Measurements from ENCODE around the gene DDA1. TPM values are rescaled to one million over a fixed set of nuclear protein-coding genes. Genes with fewer than 3 reads are reported as not detected.
A peak's percentile ranks its signal among the peaks of the same experiment; 100 is the strongest.
"Not testable (repeated sequence)": the region's sequence is repeated elsewhere in the genome, so short reads cannot be mapped to it uniquely, and the experiment has no call there.

The DDA1 gene
- polyA plus RNA-seq, 1 experiment: 38.7 TPM

DNA sequence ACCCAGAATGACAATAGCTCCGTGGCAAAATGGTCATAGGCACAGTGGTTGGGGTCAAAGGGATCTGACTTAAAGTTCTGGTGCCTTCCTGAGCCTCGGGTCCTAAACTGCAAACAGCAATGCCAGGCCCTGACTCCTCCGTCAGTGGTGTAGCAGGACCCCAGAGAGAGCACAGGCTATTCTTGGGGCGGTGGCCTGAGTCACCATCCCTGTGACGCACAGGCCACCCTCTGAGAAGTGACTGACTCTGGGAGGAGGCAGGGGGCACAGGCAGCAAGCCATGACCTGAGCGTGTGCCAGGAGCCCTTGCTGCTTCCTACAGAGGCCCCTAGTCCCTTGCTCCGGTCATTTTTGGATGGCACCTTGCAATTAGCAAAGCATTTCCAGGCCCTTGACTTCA, 49.0 kb downstream of the DDA1 start:
- ChIA-PET POLR2A (interaction anchor here (0.7 kb wide), 1 partner anchor 269 kb away, joined by 6 read pairs; no protein-coding TSS in a partner anchor), CTCF (interaction anchor here (2.5 kb wide), 1 partner anchor 27 kb away, joined by 12 read pairs; no protein-coding TSS in a partner anchor)
- no peak for DNase-seq (ENCODE audit: low read depth, low spot score)
- Histone ChIP-seq H3K9me3 (ENCODE audit: control insufficient read depth, insufficient read depth, low read length) (no peaks in the 10 kb centered on the region), H3K4me3 (ENCODE audit: low read depth, low read length) (no peak overlapping the region), H3K27ac (ENCODE audit: low read depth, low read length) (no peak overlapping the region), H3K27me3 (ENCODE audit: control insufficient read depth, insufficient read depth, low read length) (peaks cover 10% of the 10 kb centered on the region)
- TF ChIP-seq, protein P1, sequence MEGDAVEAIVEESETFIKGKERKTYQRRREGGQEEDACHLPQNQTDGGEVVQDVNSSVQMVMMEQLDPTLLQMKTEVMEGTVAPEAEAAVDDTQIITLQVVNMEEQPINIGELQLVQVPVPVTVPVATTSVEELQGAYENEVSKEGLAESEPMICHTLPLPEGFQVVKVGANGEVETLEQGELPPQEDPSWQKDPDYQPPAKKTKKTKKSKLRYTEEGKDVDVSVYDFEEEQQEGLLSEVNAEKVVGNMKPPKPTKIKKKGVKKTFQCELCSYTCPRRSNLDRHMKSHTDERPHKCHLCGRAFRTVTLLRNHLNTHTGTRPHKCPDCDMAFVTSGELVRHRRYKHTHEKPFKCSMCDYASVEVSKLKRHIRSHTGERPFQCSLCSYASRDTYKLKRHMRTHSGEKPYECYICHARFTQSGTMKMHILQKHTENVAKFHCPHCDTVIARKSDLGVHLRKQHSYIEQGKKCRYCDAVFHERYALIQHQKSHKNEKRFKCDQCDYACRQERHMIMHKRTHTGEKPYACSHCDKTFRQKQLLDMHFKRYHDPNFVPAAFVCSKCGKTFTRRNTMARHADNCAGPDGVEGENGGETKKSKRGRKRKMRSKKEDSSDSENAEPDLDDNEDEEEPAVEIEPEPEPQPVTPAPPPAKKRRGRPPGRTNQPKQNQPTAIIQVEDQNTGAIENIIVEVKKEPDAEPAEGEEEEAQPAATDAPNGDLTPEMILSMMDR (IDR thresholded peaks at IDR 0.05; ENCODE audit: low read depth, low read length): no peak

DNA sequence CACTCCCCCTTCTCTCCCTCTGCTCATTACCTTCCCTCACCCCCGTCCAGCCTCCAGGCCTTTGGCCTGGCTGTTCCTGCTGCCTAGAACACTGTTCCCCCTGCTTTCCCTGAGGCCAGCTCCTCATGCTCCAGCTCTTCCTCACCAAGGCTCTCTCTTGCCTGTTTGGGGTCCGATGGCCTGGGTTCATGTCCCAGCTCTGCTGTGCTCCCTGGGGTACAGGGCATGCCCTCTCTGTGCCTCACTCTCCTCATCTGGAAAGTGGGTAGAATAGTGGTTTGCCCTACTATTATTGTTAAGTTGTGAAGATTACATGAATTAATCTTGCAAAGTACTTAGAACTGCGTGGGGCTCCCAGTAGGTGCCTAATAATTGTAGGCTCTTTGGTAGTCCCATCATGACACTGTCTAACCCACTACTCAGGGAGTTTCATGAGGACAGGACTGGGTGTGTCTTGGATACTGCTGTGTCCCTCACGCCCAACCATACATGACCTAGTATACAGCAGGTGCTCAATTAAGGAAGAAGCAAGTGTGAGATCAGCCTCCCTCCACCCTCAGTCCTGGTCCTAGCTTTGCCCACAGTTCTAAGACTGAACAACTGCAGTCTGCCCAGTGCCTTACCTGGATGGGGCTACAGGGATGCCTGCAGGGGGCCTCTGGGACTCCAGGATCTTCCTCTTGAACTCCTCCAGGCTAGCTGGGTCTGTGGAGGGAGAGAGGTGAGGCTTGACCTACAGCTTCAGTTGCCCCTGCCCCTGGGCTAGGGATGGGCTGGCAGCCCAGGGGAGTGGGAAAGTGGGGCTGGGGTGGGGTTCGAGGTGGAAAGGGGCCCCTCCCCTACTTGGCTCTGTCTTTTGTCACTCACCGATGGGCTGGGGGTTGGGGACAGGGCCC, 50.8 kb downstream of the DDA1 start:
- CTCF ChIA-PET: interaction anchor here (1.1 to 1.2 kb wide), 2 partner anchors 13 to 26 kb away, joined by 3 to 6 read pairs; no protein-coding TSS in a partner anchor
- DNase-seq (ENCODE audit: low read depth, low spot score): no peak

GRCh38 chr19:17363852-17364605, 54.7 kb downstream of the DDA1 start:
- H3K27me3 ChIP-seq (ENCODE audit: control insufficient read depth, insufficient read depth, low read length): peaks cover 10% of the 10 kb centered on the region
- H3K9me3 ChIP-seq (ENCODE audit: control insufficient read depth, insufficient read depth, low read length); H3K4me3 ChIP-seq (ENCODE audit: low read depth, low read length); POLR2A ChIA-PET; H3K27ac ChIP-seq (ENCODE audit: low read depth, low read length); DNase-seq (ENCODE audit: low read depth, low spot score); CTCF ChIA-PET: not testable (repeated sequence)

More for the DNA sequence above, 50.8 kb downstream of the DDA1 start:
- H3K27ac ChIP-seq (ENCODE audit: low read depth, low read length): no peak overlapping the region
- peaks cover 12% of the 10 kb centered on the region for H3K27me3 ChIP-seq (ENCODE audit: control insufficient read depth, insufficient read depth, low read length)
- POLR2A ChIA-PET: no interaction called here
- no peak overlapping the region for H3K4me3 ChIP-seq (ENCODE audit: low read depth, low read length)
- TF ChIP-seq, protein P1 (IDR thresholded peaks at IDR 0.05; ENCODE audit: low read depth, low read length): no peak
- H3K9me3 ChIP-seq (ENCODE audit: control insufficient read depth, insufficient read depth, low read length): no peaks in the 10 kb centered on the region; the same call in 1 of the 2 replicates

DNA sequence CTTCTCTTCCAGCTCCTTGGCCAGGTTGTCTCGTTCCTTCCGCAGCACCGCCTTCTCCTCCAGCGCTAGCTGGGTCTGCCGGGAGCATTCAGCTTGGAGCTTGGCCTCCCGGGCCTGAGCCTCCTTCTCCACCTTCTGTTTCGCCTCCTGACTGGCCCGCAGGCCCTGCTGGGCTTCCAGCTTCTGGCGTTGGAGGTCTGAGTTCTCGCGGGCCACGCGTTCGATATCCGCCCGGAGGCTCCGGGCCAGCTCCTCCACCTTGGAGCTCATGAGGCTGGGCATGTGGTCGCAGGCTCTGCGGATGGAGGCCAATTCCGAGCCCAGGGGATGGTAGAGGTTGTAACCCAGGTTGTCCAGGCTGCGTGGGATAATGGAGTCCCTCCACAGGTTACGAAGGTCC, 56.0 kb downstream of the DDA1 start:
- no peaks in the 10 kb centered on the region; the same call in 1 of the 2 replicates for H3K9me3 ChIP-seq (ENCODE audit: control insufficient read depth, insufficient read depth, low read length)
- no peak overlapping the region for H3K4me3 ChIP-seq (ENCODE audit: low read depth, low read length)
- DNase-seq (ENCODE audit: low read depth, low spot score): no peak
- peaks cover 7% of the 10 kb centered on the region for H3K27me3 ChIP-seq (ENCODE audit: control insufficient read depth, insufficient read depth, low read length)
- TF ChIP-seq, protein P1 (IDR thresholded peaks at IDR 0.05; ENCODE audit: low read depth, low read length): no peak
- no peak overlapping the region for H3K27ac ChIP-seq (ENCODE audit: low read depth, low read length)
- POLR2A ChIA-PET: interaction anchor here (0.6 kb wide), 1 partner anchor 593 kb away, joined by 6 read pairs; no protein-coding TSS in a partner anchor
- CTCF ChIA-PET: interaction anchor here (0.8 to 2.8 kb wide), 2 partner anchors 21 to 60 kb away, joined by 3 to 18 read pairs; no protein-coding TSS in a partner anchor

GRCh38 chr19:17370026-17370587, 60.7 kb downstream of the DDA1 start:
- no peaks in the 10 kb centered on the region; the same call in 1 of the 2 replicates for H3K9me3 ChIP-seq (ENCODE audit: control insufficient read depth, insufficient read depth, low read length)
- CTCF ChIA-PET: no interaction called here
- peak overlapping the region; percentile 21 for H3K27ac ChIP-seq (ENCODE audit: low read depth, low read length)
- H3K27me3 ChIP-seq (ENCODE audit: control insufficient read depth, insufficient read depth, low read length): peaks cover 3% of the 10 kb centered on the region
- peak; percentile 32 for DNase-seq (ENCODE audit: low read depth, low spot score)
- POLR2A ChIA-PET: no interaction called here
- TF ChIP-seq, protein P1 (IDR thresholded peaks at IDR 0.05; ENCODE audit: low read depth, low read length): no peak
- H3K4me3 ChIP-seq (ENCODE audit: low read depth, low read length): no peak overlapping the region
